Frontal cortex (tissue), 4 donors: ENCODE data around the gene HP1BP3. TPM values are rescaled to one million over a fixed set of nuclear protein-coding genes. Genes with fewer than 3 reads are reported as not detected.

ENCODE experiments used
- DNase-seq, 2 donors: peaks; one replicate each; pipeline ENCODE4 v3.0.0; 2012; ENCODE audit warnings: low spot score in 2 of 2
- FAIRE-seq: peaks from 2 replicates; lab custom pipeline; 2012; peaks lifted over from hg19 to GRCh38; lab: Jason Lieb, UNC
- total RNA-seq: library from RNA; depleted of rRNA; stranded (reverse); fragments of >200 nt; gene quantifications from one replicate; pipeline ENCODE4 v1.2.3, GENCODE V29; 2014
- donor health status: control.
- donor health status: control.
- donor health status: control.

The HP1BP3 gene
- total RNA-seq, 1 donor from 2014 or later, result 423 TPM

GRCh38 chr1:20717452-20718342 is 69.4 kb downstream of the HP1BP3 start, which contains the start of gene KIF17:
TSS of gene KIF17 (minus strand) at chr1:20718007. CDS start at chr1:20717706, 301 bp downstream.
- FAIRE-seq, result no peak

GRCh38 chr1:20716232-20716631 is 70.9 kb downstream of the HP1BP3 start:
- FAIRE-seq (no peak), DNase-seq (no peak)

More at GRCh38 chr1:20717452-20718342, 69.4 kb downstream of the HP1BP3 start, which contains the start of gene KIF17:
- DNase-seq, result peak; percentile 87 to 94

- FAIRE-seq, result no peak
- no peak for DNase-seq
Observed at GRCh38 chr1:20715406-20715805, 71.7 kb downstream of the HP1BP3 start.

GRCh38 chr1:20713440-20713839 is 73.7 kb downstream of the HP1BP3 start:
- DNase-seq, result no peak
- FAIRE-seq, result no peak

GRCh38 chr1:20712215-20712577 is 74.9 kb downstream of the HP1BP3 start:
- DNase-seq, result no peak
- FAIRE-seq, result no peak

- FAIRE-seq (no peak), DNase-seq (peak in 1 of 2 donors; percentile 57)
Observed at GRCh38 chr1:20711285-20712214, 75.6 kb downstream of the HP1BP3 start.

- FAIRE-seq (no peak), DNase-seq (no peak)
Observed at GRCh38 chr1:20710469-20711284, 76.4 kb downstream of the HP1BP3 start.

GRCh38 chr1:20709868-20710267 is 77.2 kb downstream of the HP1BP3 start:
- FAIRE-seq (no peak), DNase-seq (no peak)

GRCh38 chr1:20708891-20709290 is 78.2 kb downstream of the HP1BP3 start:
- no peak for FAIRE-seq
- no peak for DNase-seq

GRCh38 chr1:20708057-20708456 is 79.0 kb downstream of the HP1BP3 start:
- FAIRE-seq (no peak), DNase-seq (no peak)

- DNase-seq (no peak), FAIRE-seq (no peak)
Observed at GRCh38 chr1:20706841-20707240, 80.3 kb downstream of the HP1BP3 start.

- DNase-seq (no peak), FAIRE-seq (no peak)
Observed at GRCh38 chr1:20705203-20705755, 81.8 kb downstream of the HP1BP3 start.

- DNase-seq, result no peak
- no peak for FAIRE-seq
Observed at GRCh38 chr1:20704390-20705202, 82.5 kb downstream of the HP1BP3 start.

GRCh38 chr1:20703124-20703756 is 83.9 kb downstream of the HP1BP3 start:
- no peak for FAIRE-seq
- DNase-seq, result no peak

GRCh38 chr1:20702416-20702815 is 84.7 kb downstream of the HP1BP3 start:
- DNase-seq, result no peak
- FAIRE-seq, result no peak

- DNase-seq (no peak), FAIRE-seq (no peak)
Observed at GRCh38 chr1:20701847-20702246, 85.3 kb downstream of the HP1BP3 start.

- DNase-seq (no peak), FAIRE-seq (no peak)
Observed at GRCh38 chr1:20701446-20701845, 85.7 kb downstream of the HP1BP3 start.

- FAIRE-seq (no peak), DNase-seq (no peak)
Observed at GRCh38 chr1:20700636-20701215, 86.4 kb downstream of the HP1BP3 start.
